ENCODE data around the gene KCNT2. TPM values are rescaled to one million over a fixed set of nuclear protein-coding genes. Genes with fewer than 3 reads are reported as not detected.

The KCNT2 gene
- total RNA-seq, 2 experiments from 2014 or later = not detected

GRCh38 chr1:196405839-196406238 is 202.4 kb downstream of the KCNT2 start:
- CTCF ChIA-PET = no interaction called here
- POLR2A ChIA-PET = no interaction called here

- CTCF ChIA-PET = no interaction called here
- POLR2A ChIA-PET = no interaction called here
These were observed 204.2 kb downstream of the KCNT2 start for GRCh38 chr1:196403803-196404690.

GRCh38 chr1:196401891-196402290 is 206.3 kb downstream of the KCNT2 start:
- CTCF ChIA-PET = no interaction called here
- POLR2A ChIA-PET = no interaction called here

- POLR2A ChIA-PET = no interaction called here
- CTCF ChIA-PET = no interaction called here
These were observed 206.8 kb downstream of the KCNT2 start for GRCh38 chr1:196401452-196401833.

GRCh38 chr1:196400478-196401451 is 207.5 kb downstream of the KCNT2 start:
- POLR2A ChIA-PET = no interaction called here
- CTCF ChIA-PET = no interaction called here

GRCh38 chr1:196399713-196400112 is 208.5 kb downstream of the KCNT2 start:
- POLR2A ChIA-PET = no interaction called here
- CTCF ChIA-PET = no interaction called here

GRCh38 chr1:196393742-196394141 is 214.5 kb downstream of the KCNT2 start:
- CTCF ChIA-PET = no interaction called here
- POLR2A ChIA-PET = no interaction called here

GRCh38 chr1:196393282-196393681 is 215.0 kb downstream of the KCNT2 start:
- CTCF ChIA-PET = no interaction called here

GRCh38 chr1:196387766-196388165 is 220.5 kb downstream of the KCNT2 start:
- CTCF ChIA-PET = no interaction called here
- POLR2A ChIA-PET = no interaction called here

More at GRCh38 chr1:196393282-196393681, 215.0 kb downstream of the KCNT2 start:
- POLR2A ChIA-PET = no interaction called here

GRCh38 chr1:196385109-196385508 is 223.1 kb downstream of the KCNT2 start:
- CTCF ChIA-PET = no interaction called here
- POLR2A ChIA-PET = no interaction called here

GRCh38 chr1:196382383-196382782 is 225.9 kb downstream of the KCNT2 start:
- POLR2A ChIA-PET = no interaction called here
- CTCF ChIA-PET = no interaction called here

- ChIA-PET CTCF (no interaction called here), POLR2A (no interaction called here)
These were observed 226.7 kb downstream of the KCNT2 start for GRCh38 chr1:196381544-196381943.

- POLR2A ChIA-PET = no interaction called here
- CTCF ChIA-PET = no interaction called here
These were observed 227.9 kb downstream of the KCNT2 start for GRCh38 chr1:196380316-196380715.

- ChIA-PET CTCF (no interaction called here), POLR2A (no interaction called here)
These were observed 230.4 kb downstream of the KCNT2 start for GRCh38 chr1:196377811-196378210.

- POLR2A ChIA-PET = no interaction called here
- CTCF ChIA-PET = no interaction called here
These were observed 231.5 kb downstream of the KCNT2 start for GRCh38 chr1:196376630-196377328.

- ChIA-PET CTCF (no interaction called here), POLR2A (no interaction called here)
These were observed 234.4 kb downstream of the KCNT2 start for GRCh38 chr1:196373798-196374197.

- ChIA-PET CTCF (no interaction called here), POLR2A (no interaction called here)
These were observed 235.2 kb downstream of the KCNT2 start for GRCh38 chr1:196372896-196373536.

GRCh38 chr1:196367838-196368237 is 240.4 kb downstream of the KCNT2 start:
- ChIA-PET CTCF (no interaction called here), POLR2A (no interaction called here)

GRCh38 chr1:196366817-196367495 is 241.3 kb downstream of the KCNT2 start:
- CTCF ChIA-PET = no interaction called here
- POLR2A ChIA-PET = no interaction called here
